Measurements from ENCODE around the gene BHLHE41. TPM values are rescaled to one million over a fixed set of nuclear protein-coding genes. Genes with fewer than 3 reads are reported as not detected.

Gene BHLHE41
- total and polyA plus RNA-seq, 9 of the 15 experiments (the other 6 are each of a cell fraction or from before 2014, with no cell fraction given) = not detected

DNA sequence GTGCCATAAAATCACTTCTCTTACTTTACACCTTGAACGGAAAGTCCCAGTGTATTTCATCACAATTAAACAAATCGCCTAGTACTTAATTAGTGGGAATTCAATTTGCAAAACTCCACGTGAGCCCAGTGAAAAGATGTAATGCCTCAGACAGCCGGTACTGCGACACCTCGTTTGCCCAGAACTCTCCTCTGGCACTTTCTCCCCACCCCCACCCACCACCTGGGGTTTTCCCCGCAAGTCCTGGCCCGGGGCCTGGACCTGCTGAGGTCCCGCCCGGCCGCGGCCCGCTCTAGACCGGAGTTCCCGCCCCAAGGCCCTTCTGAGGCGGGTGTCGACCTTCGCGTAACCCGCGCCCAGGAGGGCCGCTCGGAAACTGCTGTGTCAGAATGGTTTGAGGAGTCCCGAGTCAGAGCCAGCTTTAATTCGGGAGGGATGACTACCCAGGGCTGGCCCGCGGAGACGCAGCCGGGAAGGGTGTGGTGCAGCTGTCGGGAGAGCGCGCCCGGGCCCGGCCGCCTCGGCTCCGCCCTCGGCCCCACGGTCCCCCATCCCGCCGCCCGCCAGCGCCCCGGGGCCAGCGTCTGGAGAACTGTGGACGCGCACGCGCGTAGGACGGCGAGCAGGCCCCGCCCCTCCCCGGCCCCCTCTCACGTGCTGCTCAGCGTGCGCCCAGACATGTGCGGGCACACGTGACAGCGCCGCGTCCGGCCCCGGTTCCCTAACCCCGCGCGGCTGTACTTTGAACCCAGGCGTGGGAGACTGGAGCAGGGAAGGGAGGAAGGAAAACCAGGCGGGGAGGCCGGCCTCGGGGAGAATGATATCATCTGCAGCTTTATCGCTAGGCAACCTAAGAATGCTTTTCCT lies 10.8 kb downstream of the BHLHE41 start (continued):
- TF ChIP-seq ZFP91 (CRISPR knock-in tag; IDR thresholded peaks at IDR 0.05) = no peak
- no peak for TF ChIP-seq CREBBP (IDR thresholded peaks at IDR 0.05; ENCODE audit: low read depth, low read length)
- TF ChIP-seq CBFA2T2 (conservative IDR thresholded peaks at IDR 0.05) = peak; percentile 55
- 0 out of 2 replicates have a peak, but pooled peaks have one; percentile 26 for TF ChIP-seq RB1 (IDR thresholded peaks at IDR 0.05; ENCODE audit: low read depth)
- TF ChIP-seq SNIP1 (IDR thresholded peaks at IDR 0.05; ENCODE audit: low read depth) = no peak
- TF ChIP-seq NCOA1 (IDR thresholded peaks at IDR 0.05; ENCODE audit: low read depth) = no peak
- TF ChIP-seq, protein P1, sequence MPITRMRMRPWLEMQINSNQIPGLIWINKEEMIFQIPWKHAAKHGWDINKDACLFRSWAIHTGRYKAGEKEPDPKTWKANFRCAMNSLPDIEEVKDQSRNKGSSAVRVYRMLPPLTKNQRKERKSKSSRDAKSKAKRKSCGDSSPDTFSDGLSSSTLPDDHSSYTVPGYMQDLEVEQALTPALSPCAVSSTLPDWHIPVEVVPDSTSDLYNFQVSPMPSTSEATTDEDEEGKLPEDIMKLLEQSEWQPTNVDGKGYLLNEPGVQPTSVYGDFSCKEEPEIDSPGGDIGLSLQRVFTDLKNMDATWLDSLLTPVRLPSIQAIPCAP (CRISPR knock-in tag; IDR thresholded peaks at IDR 0.05; ENCODE audit: borderline replicate concordance) = no peak
- no peak for TF ChIP-seq KLF10 (CRISPR knock-in tag; IDR thresholded peaks at IDR 0.05)
- TF ChIP-seq ARHGAP35 (IDR thresholded peaks at IDR 0.05; ENCODE audit: partially characterized antibody) = no peak
- TF ChIP-seq NFRKB (IDR thresholded peaks at IDR 0.05; ENCODE audit: low read depth) = no peak
- TF ChIP-seq TEAD2 (tag; IDR thresholded peaks at IDR 0.05) = no peak
- peak; percentile 64; the same call in 1 of the 2 replicates for TF ChIP-seq E2F1 (CRISPR knock-in tag; IDR thresholded peaks at IDR 0.05)
- no peak for TF ChIP-seq RBM15 (IDR thresholded peaks at IDR 0.05; ENCODE audit: insufficient read depth, low read length)
- TF ChIP-seq, protein P2, sequence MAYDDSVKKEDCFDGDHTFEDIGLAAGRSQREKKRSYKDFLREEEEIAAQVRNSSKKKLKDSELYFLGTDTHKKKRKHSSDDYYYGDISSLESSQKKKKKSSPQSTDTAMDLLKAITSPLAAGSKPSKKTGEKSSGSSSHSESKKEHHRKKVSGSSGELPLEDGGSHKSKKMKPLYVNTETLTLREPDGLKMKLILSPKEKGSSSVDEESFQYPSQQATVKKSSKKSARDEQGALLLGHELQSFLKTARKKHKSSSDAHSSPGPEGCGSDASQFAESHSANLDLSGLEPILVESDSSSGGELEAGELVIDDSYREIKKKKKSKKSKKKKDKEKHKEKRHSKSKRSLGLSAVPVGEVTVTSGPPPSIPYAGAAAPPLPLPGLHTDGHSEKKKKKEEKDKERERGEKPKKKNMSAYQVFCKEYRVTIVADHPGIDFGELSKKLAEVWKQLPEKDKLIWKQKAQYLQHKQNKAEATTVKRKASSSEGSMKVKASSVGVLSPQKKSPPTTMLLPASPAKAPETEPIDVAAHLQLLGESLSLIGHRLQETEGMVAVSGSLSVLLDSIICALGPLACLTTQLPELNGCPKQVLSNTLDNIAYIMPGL (CRISPR knock-in tag; IDR thresholded peaks at IDR 0.05) = no peak
- no peak for TF ChIP-seq ZNF778 (CRISPR knock-in tag; IDR thresholded peaks at IDR 0.05)
- TF ChIP-seq PHF8 (IDR thresholded peaks at IDR 0.05; ENCODE audit: borderline replicate concordance, low read length) = peak; percentile 33; the same call in 1 of the 2 replicates
- TF ChIP-seq PRMT5 (CRISPR knock-in tag; IDR thresholded peaks at IDR 0.05) = no peak
- TF ChIP-seq, protein P3, sequence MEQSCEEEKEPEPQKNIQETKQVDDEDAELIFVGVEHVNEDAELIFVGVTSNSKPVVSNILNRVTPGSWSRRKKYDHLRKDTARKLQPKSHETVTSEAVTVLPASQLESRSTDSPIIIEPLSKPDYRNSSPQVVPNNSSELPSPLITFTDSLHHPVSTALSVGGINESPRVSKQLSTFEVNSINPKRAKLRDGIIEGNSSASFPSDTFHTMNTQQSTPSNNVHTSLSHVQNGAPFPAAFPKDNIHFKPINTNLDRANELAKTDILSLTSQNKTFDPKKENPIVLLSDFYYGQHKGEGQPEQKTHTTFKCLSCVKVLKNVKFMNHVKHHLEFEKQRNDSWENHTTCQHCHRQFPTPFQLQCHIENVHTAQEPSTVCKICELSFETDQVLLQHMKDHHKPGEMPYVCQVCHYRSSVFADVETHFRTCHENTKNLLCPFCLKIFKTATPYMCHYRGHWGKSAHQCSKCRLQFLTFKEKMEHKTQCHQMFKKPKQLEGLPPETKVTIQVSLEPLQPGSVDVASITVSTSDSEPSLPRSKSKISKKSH (CRISPR knock-in tag; IDR thresholded peaks at IDR 0.05) = no peak
- TF ChIP-seq HOXB6 (CRISPR knock-in tag; IDR thresholded peaks at IDR 0.05; ENCODE audit: borderline replicate concordance) = no peak
- TF ChIP-seq SIN3B (IDR thresholded peaks at IDR 0.05; ENCODE audit: low read depth) = no peak
- TF ChIP-seq MCM7 (IDR thresholded peaks at IDR 0.05) = no peak

Measured in K562 (cell line).